Testis (tissue), 3 donors: ENCODE measurements around the gene CCDC33. TPM values are rescaled to one million over a fixed set of nuclear protein-coding genes. Genes with fewer than 3 reads are reported as not detected.

Experiments
- DNase-seq: peaks from one replicate; pipeline ENCODE4 v3.0.0-alpha.2; 2019
- H3K27ac ChIP-seq, 2 donors: fragments of 200-600 bp; sonication (generic); one replicate each; pipeline ENCODE4 v1.5.1; 2019
- H3K27me3 ChIP-seq: fragments of 200-600 bp; sonication (generic); one replicate; pipeline ENCODE4 v1.5.1; 2019
- H3K36me3 ChIP-seq: fragments of 200-600 bp; sonication (generic); one replicate; pipeline ENCODE4 v1.5.1; 2017; ENCODE audit warnings: low read depth; ENCODE audit errors: missing control alignments
- H3K4me1 ChIP-seq: fragments of 200-600 bp; sonication (generic); one replicate; pipeline ENCODE4 v1.5.1; 2019
- H3K4me3 ChIP-seq, 2 donors: fragments of 200-600 bp; sonication (generic); one replicate each; pipeline ENCODE4 v1.5.1; 2017 to 2019
- H3K9me3 ChIP-seq: fragments of 200-600 bp; sonication (generic); one replicate; pipeline ENCODE4 v1.5.1; 2017
- CTCF ChIP-seq, 3 experiments: fragments of 450-650 bp in 2 of 3; fragments of 200-600 bp in 1 of 3; sonication (generic) in 1 of 3; IDR thresholded peaks; one replicate each; pipeline ENCODE4 v1.5.1; 2016 to 2019; ENCODE audit warnings: antibody characterized with exemption in 3 of 3, mild to moderate bottlenecking in 2 of 3, moderate library complexity in 1 of 3
- POLR2A ChIP-seq: fragments of 450-650 bp; IDR thresholded peaks from one replicate; pipeline ENCODE4 v1.6.1; 2017; ENCODE audit warnings: antibody characterized with exemption, mild to moderate bottlenecking, moderate library complexity
- WGBS, 2 donors: methylation state at CpG; one replicate each; pipeline ENCODE4 v1.1.5; 2018; 5-methylcytosine and 5-hydroxymethylcytosine counted together
- intact Hi-C: fragments of 100-400 bp; cut with DNase I; formaldehyde crosslinking; loops from one replicate; pipeline ENCODE4 v1.15.1; 2023; ENCODE audit warnings: low total_unique reads
- polyA plus RNA-seq: library from polyadenylated mRNA; stranded (reverse); fragments of 350-450 nt; fragmentation: Illumina TruSeq; extraction: RNeasy Lipid Tissue Mini Kit (QIAGEN cat#74804); gene quantifications from one replicate; pipeline ENCODE4 v1.2.3, GENCODE V29; 2014; ENCODE audit warnings: low read depth, low replicate concordance; ENCODE audit not compliant: insufficient read depth
- total RNA-seq, 2 donors: library from RNA; depleted of rRNA; stranded (reverse); fragments of >200 nt; gene quantifications; one replicate each; pipeline ENCODE4 v1.2.3, GENCODE V29; 2016

Gene CCDC33
- total and polyA plus RNA-seq, 3 donors from 2014 or later: 11.6 to 41.3 (median 18.5) TPM

- no peaks in the 10 kb centered on the region for H3K36me3 ChIP-seq
- no peak for DNase-seq
- no peaks in the 10 kb centered on the region for H3K27me3 ChIP-seq
- peak overlapping the region; percentile 93 to 94 for H3K27ac ChIP-seq
- TF ChIP-seq CTCF (IDR thresholded peaks at IDR 0.05) (no peak), POLR2A (no peak)
- intact Hi-C loops: no loop called here
- WGBS, 2 donors: 60 to 67% methylated on average over 3 of the region's 3 CpGs
- H3K9me3 ChIP-seq: no peaks in the 10 kb centered on the region
- peaks cover 36% of the 10 kb centered on the region for H3K4me1 ChIP-seq
- no peak overlapping the region for H3K4me3 ChIP-seq
Measured at GRCh38 chr15:74368121-74368520, 132.0 kb downstream of the CCDC33 start.

GRCh38 chr15:74369084-74369745 lies 133.1 kb downstream of the CCDC33 start:
- Histone ChIP-seq H3K36me3 (no peaks in the 10 kb centered on the region), H3K4me3 (no peak overlapping the region), H3K27me3 (no peaks in the 10 kb centered on the region), H3K27ac (peak overlapping the region; percentile 49 to 94), H3K9me3 (no peaks in the 10 kb centered on the region), H3K4me1 (peaks cover 39% of the 10 kb centered on the region)
- TF ChIP-seq POLR2A: no peak
- TF ChIP-seq CTCF (IDR thresholded peaks at IDR 0.05): no peak
- 31 to 41% methylated on average over 8 to 10 of the region's 10 CpGs for WGBS, 2 donors
- intact Hi-C loops: no loop called here
- DNase-seq: peak; percentile 80

- H3K27ac ChIP-seq: peak overlapping the region; percentile 49 to 94
Measured at GRCh38 chr15:74369756-74370155, 133.6 kb downstream of the CCDC33 start.

GRCh38 chr15:74370471-74370870 lies 134.3 kb downstream of the CCDC33 start:
- H3K4me1 ChIP-seq: peaks cover 43% of the 10 kb centered on the region
- no peaks in the 10 kb centered on the region for H3K9me3 ChIP-seq
- H3K4me3 ChIP-seq: no peak overlapping the region
- DNase-seq: no peak
- no peaks in the 10 kb centered on the region for H3K36me3 ChIP-seq
- H3K27ac ChIP-seq: peak overlapping the region in 1 of 2 donors; percentile 94
- H3K27me3 ChIP-seq: no peaks in the 10 kb centered on the region
- TF ChIP-seq CTCF (IDR thresholded peaks at IDR 0.05): no peak
- TF ChIP-seq POLR2A: no peak
- intact Hi-C loops: loop anchor here (5.0 to 10.0 kb wide), 2 partner anchors 254 to 397 kb away; no protein-coding TSS in a partner anchor
- 92 to 95% methylated on average over 5 of the region's 5 CpGs for WGBS, 2 donors

More at GRCh38 chr15:74369756-74370155, 133.6 kb downstream of the CCDC33 start:
- DNase-seq: no peak
- H3K4me3 ChIP-seq: no peak overlapping the region
- H3K4me1 ChIP-seq: peaks cover 43% of the 10 kb centered on the region
- no peaks in the 10 kb centered on the region for H3K9me3 ChIP-seq
- H3K36me3 ChIP-seq: no peaks in the 10 kb centered on the region
- 94 to 96% methylated on average over 2 of the region's 2 CpGs for WGBS, 2 donors
- H3K27me3 ChIP-seq: no peaks in the 10 kb centered on the region
- intact Hi-C loops: loop anchor here (5.0 to 10.0 kb wide), 2 partner anchors 255 to 398 kb away; no protein-coding TSS in a partner anchor
- TF ChIP-seq CTCF (IDR thresholded peaks at IDR 0.05) (no peak), POLR2A (no peak)
